HG03095 (cell line): ENCODE data around the gene HPCAL1.
"Not testable (repeated sequence)": the region's sequence is repeated elsewhere in the genome, so short reads cannot be mapped to it uniquely, and the experiment has no call there.

Experiments
- ATAC-seq: cut with Tn5 transposase; IDR thresholded peaks from one replicate; pipeline ENCODE4 v1.9.1; 2021; ENCODE audit warnings: moderate library complexity; ENCODE audit not compliant: unreplicated experiment

HPCAL1 gene

DNA sequence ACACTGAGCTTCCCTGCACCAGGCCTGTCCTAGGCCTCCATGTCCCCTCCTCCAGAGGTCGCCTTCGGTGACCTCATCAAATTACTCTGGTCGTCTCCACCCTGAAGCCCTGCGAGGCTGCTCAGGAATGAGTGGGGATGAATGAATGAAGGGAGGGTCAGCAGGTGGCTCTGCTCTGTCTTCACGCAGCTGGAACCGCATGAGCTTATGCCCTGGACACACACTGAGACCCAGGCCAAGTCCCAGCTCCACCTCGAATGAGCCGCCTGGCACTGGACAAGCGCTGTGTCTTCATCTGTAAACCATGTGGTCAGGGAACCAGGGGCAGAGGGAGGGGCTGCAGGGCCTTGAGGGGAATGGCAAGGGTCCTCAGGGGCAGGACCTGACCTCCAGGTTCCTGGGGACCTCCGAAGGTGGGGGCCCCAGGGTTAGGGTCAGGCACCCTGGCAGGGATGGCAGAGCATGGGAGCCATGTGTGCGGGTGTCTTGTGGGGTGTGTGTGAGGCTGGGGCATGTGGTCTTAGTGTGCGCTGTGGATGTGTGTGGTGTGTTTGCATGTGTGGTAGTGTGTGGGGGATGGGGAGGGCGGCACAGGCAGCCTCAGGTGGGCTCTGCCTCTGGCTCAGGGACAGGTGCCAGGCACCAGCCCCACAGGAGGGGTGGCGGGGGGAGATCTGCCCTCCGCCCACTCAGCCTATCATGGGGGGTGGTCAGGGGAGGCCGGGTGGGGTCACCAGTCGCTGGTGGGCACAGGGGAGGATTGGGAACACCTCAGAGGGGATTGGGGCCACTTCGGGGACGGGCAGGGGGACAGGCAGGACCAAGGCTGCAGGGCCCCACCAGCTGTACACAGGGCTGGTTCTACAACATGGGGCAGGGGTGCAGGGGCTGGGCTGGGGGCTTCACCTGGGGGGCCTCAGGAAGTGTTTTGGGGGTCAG is 131.5 kb downstream of the HPCAL1 start:
- ATAC-seq, result no peak

DNA sequence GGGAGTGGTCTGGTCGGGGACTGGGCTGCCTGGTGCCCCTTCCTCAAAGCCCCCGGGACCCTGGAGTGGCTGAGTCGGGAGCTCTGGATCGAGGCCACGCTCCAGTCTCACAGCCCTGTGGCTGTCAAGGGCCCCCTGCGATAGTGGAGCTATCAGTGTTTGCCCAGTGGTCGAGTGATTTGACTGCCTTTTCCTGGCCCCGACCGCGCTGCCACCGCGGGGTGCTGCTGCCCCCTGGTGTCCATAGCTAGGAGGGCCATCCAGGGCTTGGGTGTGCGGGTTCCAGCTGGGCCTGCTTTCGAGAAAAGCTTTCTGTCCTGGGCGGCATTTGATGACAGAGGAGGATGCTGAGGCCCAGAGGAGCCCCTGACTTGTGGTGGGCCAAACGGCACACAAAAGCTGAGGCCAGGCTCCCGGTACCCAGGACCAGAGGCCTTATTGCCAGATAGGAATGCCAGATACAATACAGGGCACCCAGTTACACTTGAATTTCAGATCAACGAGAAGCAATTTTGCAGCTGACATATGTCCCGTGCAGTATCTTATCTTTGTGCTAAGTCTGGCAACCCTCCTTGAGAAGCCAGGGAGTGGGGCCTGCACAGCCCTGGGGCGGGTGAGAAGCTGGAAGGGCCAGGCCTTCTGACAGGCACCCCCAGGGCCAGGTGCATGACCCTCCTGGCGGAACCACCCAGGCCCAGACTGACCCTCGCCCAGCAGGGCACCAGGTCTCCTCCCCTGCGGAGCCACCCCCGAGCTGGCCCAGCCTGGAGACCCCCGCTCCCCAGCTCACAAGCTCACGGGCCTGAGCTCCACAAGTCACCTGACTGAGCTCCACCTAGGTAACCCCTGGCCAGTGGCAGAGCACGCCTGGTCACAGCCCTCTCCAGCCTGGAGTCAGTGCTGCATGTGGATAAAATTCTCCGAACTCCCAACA is 132.4 kb downstream of the HPCAL1 start:
- peak; percentile 77 for ATAC-seq

DNA sequence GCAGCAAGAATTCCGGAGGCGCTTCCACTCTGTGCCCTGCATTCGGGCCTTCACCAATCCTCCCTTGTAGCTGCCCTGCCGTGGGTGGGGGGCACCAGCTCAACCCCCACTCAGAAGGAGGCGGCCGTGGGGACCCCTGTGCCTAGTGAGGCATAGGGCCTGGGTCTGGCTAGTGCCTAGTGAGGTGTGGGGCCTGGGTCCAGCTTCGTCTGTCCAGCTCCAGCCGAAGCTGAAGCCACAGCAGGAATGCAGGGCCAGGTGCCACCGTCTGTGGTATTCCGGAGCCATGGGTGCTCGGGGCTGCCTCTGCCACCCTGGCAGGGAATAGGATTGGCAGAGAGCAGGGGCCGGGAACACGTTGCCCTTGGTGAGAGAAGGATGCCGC is 133.1 kb downstream of the HPCAL1 start:
- no peak for ATAC-seq

DNA sequence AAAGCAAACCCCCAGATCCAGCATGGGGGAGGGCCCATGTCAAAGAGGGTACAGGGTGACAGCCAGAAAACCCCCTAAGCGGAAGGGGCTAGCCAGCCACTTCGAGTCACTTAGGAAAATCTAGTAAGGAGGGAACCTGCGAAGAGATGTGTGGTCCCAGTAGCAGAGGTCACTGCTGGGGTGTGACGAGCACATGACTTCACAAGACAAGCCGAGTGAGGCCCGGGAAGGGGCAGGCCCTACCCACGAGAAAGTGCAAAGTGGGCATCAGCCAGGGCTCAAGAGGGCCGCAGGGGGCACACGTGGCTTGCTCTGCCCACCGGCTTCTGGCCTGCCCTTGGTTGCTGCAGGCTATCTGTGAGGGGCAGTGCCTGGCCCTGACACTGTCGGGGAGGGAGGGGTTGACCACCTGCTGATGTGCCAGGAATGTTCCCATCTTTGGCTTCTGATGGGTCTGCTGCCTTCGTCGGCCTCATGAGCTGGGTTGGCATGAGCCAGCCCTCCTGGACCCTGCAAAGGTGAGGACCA is 133.9 kb downstream of the HPCAL1 start:
- ATAC-seq, result no peak

DNA sequence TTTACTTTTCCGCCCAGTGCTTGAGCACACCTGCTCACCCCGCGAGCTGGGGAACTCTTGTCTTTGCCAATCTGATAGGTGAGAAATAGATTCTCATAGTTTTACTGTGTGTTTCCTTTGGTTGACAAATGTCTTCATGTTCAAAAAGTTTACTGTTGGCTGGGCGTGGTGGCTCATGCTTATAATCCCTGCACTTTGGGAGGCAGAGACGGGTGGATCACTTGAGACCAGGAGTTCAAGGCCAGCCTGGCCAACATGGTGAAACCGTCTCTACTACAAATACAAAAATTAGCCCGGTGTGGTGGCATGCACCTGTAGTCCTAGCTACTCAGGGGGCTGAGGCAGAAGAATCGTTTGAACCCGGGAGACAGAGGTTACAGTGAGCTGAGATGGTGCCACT is 135.1 kb downstream of the HPCAL1 start:
- no peak for ATAC-seq

DNA sequence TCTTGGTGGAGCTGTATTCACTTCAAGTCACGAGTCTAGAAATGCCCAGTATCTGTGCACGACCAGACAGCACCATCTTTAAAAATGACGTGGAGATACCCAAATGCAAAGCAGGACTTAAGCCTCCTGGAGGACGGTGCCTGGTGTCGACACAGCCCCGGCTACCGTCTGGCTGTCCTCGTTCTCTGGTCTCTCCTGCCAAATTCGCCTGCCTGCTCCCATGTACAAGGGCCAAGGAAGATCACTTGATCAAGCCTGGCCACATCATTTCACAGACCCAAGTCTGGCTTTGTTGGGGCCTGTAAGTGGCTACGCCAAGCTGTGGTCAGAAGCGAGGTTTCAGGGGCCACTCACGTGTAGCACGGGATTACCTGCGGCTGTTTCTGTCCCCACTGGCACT is 136.0 kb downstream of the HPCAL1 start:
- ATAC-seq, result no peak

DNA sequence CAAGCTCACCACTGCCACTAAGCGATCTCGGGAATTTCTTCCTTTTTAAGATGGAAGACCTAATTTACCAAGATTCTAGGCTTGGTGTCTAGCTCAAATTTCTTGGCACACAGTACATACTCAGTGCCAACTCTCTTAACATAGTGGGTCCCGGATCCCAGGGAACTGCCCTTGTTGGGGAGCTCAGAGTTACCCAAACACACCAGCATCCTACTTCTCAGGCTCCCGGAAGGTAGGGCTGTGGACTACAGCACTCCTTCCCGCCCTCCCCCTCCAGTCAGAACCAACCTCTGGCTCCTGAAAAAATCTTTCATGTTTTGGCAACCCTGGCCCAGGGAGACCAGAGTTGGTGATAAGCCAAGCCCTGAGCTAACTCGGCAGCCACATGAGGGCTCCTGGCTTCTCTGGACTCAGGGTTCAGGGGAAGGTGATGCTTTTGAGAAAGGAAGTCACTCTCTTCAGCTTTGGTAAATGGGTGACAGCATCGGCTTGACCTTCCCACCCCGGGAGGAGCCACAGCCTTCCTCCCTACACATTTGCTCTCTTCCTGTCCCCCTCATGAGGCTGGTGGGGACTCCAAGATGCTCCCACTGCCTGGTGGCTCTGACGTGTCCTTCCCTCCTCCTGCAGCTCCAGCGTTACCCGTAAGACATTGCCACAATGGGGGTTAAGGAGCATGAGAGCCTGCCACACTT is 136.6 kb downstream of the HPCAL1 start:
- no peak for ATAC-seq

DNA sequence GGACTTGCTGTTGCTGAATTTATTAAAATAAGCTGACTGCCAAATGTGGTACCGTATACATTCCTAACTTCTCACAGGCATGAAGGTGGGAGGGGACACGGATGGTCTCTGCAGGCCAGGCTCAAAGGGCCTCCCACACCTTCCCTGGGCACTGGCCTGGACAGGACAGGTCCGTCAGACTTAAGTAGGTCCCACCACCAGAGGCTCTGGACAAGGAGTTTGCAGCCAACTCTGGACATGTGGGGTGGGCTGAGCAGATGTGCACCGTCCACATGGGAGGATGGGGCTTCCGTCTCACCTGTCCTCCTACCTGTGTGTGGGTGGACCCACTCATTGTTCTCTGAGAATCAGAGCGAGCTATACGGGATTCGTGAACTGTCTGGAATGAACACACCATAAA is 137.3 kb downstream of the HPCAL1 start:
- ATAC-seq, result no peak

DNA sequence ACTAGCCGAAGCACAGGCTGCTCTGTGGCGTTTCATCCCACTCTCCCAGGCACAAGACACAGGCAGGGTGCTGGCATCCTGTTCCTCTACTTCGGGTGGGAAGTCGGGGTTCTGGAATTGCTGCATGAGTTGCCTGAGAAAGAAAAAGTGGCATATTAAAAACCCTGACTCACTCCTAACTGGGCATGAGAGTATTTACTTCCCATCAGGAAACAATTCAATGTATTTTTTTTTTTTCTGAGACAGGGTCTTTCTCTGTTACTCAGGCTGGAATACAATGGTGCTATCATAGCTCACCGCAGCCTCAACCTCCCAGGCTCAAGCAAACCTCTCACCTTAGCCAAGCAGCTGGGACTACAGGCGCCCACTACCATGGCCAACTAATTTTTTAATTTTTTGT is 138.0 kb downstream of the HPCAL1 start:
- no peak for ATAC-seq

DNA sequence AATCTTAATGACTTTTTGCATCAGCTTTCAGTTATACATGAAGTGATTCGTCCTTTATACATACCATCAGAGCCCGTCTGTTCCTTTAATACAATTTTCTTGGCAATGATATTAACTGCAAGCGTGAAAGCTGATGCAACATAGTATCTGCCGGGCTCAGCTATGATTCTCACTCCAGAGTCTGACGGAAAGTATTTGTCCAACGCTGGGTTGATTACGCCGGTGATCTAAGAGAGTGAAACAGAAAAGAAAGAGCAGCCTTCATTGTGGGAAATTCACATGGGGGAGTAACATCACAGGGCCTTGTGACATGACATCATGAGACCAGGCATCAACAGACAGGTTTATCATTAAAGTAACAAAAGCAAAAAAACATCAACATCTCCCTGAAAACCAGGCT is 139.2 kb downstream of the HPCAL1 start:
- no peak for ATAC-seq

DNA sequence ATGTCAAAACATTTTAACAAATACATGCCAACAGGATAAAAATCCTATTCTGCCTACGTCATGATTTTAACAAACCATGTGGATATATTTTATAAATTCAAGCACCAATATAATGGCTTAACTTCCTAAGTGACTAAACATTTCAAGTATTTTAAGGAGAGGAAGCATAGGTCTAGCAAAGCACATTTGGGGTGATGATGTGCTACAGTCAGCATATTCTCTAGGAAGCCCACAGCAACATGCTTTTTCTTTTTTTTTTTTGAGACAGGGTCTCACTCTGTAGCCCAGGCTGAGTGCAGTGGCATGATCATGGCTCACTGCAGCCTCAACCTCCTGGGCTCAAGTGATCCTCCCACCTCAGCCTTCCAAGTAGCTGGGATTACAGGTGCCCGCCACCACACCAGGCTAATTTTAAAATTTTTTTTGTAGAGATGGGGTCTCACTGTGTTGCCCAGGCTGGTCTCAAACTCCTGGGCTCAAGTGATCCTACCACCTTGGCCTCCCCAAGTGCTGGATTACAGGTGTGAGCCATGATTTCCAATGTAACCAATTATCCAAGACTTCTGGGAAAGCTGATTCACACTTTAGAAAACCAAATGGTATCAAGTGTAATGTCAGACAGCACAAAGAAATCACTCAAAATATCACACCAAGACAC is 139.9 kb downstream of the HPCAL1 start:
- not testable (repeated sequence) for ATAC-seq

DNA sequence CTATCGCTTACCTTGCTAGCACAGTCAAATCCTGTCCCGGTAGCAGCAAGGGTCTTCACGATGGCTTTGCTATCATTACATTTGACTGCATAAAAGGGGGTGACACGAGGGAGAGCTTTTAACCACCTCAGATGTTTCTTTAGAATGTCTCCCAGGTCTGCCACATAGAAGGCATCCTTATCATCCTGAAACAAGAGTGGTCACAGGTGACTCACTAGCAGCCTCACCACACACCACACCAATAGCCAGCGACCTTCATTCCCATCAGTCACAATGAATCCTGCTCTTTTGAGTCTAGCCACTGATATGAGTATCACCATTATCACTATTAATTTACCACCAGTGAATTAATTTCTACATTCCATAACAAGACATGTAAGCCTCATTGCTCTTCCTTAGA is 141.8 kb downstream of the HPCAL1 start:
- ATAC-seq, result no peak

DNA sequence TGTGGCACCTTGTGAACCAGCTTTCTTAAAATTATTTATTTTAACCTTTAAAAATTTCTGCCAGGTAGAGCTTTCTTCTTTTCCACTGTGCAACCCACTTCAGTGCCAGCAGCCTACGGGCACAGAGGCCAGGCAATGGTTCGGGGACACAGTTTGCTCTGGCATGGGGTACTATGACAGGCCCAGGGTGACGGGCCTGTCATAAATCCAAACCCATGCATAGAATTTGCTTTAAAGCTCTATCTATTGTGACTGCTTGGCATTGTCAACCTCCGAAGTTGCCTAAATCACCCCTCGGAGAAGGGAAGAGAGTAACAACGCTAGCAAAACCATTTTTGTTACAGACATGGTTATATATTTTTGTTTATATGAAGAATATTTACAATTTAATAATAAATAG is 143.9 kb downstream of the HPCAL1 start:
- ATAC-seq, result no peak

DNA sequence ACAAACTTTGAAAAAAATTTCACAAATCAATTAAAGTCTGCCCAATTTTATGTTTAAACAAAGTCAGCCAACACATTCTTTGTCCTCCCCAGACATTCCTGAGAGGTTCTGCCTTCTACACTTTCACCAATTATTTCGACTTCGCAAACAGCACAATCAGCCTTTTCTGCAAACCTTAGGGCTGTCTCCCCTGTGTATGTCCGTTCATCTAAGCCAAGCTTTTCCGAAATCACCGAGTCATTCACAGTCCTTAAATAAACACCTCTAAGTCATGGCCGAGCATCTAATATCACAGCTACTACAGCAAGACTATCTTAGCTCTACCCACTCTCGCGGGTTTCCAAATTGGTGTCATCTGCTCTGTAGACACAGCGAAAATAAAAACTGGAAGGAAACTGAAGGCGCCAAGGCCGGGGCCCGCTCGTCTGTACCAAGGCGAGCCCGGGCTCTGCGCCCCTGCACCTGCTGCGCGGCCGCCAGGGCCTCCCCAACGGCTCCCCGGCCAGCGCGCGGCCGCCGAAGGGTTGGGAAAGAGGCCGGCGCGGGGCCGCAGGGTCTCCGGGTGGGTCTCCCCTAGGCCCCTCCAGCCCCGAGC is 144.7 kb downstream of the HPCAL1 start:
- ATAC-seq, result peak; percentile 27

DNA sequence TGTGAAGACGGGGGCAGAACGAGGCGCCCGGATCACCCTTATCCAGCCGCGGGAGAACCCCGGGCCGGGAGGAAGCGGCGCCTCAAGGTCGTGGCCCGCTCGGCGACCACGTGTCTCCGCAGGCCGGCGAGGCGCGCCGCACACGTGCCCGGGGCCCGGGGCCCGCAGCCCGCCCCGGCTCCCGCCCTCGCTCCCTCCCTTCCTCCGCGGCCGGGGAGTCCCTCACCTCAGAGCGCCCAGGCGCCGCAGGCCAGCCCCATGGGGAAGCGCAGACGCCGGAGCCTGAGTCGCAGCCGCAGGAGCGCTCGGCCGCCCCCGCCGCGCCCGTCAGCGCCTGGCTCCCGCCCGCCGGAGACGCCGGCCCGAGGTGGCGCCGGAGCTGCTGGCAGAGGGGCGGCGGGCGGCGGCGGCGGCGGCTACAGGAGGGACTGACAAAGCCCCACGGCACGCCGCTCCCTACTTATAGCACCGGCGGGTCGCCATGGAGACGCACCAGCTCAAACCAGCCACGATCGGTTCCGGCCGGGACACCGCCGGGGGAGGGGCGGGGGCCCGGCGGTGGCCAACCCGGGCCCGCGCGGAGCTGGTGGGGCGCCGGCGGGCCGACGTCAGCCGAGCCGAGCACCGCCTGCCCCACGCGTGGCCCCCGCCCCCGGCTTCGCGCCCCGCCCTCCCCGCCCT is 145.3 kb downstream of the HPCAL1 start, which contains the start of gene ODC1:
TSS of gene ODC1 (minus strand) at position 433 of the 681 bp plus-strand sequence. CDS start 3,295 bp downstream, outside the sequence.
- peak; percentile 59 for ATAC-seq

DNA sequence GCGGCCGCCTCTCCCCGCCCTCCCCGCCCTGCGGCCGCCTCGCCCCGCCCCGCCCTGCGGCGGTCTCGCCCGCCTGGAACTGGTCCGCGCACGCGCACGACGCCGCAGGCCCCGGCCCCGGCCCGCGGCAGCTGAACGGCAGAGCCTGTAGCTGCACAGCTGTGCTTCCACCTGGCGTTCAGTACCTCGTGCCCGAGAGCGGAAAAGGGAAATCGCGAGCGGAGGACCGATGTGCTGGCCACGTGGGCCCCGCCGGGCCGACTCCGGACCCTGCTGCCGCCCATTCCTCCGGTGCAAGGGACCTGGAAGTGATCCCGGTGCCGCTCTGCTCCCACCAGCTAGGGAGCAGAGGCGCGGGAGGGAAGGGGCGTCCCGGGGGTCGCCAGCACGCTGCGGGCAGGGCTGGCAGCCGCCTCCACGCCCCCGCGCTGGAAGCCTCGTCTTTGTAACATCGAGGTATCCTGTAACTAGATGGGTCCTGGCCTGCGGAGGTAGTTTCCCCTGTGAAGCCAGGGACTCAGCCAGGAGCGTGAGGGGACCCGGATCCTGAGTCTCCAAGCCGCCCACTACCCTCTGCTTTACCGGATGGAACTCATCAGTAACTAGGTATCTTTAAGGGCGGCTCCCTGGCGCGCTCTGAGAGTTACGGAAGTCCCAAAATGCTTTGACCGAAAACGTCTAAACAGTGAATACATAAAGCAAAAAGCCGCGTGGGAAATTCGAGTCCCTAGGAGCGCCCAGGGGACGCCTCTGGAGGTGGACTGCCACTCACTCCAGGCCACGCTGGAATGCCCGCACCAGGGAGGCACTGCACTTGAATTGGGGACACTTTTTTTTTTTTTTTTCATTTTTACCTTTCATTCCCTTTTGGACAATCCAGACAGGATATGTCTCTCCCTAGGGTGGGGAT is 146.1 kb downstream of the HPCAL1 start:
- peak; percentile 52 for ATAC-seq

DNA sequence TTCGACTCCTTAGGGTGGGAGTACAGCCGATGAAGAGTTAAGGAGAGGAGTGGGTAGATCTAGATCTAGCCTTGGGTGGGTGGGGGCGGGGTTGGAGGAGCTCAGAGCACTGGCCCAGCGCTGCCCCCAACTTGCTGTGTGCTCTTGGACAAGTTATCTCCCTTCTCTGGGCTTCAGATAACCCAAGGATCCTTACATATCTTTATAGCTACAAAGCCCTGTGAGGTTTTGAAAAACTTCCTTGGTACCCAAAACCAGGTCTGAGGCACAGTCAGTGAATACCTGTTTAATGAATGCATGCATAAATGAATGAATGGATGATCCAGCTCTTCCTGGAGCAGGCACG is 146.8 kb downstream of the HPCAL1 start:
- no peak for ATAC-seq
